GM21529 (cell line): Measurements from ENCODE around the gene PRKAG2.

ENCODE experiments used
- ATAC-seq: cut with Tn5 transposase; IDR thresholded peaks from one replicate; pipeline ENCODE4 v1.9.1; 2021; ENCODE audit not compliant: unreplicated experiment

Gene PRKAG2

DNA sequence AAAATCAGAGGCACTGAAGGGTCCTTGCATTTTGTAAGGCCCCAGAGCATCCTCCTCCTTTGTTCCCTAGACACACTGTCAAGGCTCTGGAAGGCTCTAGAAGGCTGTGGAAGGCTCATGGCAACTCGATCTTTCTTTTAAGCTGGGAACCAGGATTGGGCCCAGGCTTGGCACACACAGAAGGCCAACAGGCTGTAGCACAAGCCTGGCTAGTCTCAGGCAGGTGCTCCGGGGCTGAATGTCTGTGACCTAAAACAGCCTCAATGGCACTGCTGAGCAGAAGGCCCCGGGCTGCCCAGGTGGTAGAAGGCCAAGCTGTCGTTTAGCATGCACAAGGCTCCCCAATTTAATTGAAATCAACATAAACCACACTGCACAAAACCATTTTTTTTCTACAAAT is 55.7 kb downstream of the PRKAG2 start:
- no peak for ATAC-seq

DNA sequence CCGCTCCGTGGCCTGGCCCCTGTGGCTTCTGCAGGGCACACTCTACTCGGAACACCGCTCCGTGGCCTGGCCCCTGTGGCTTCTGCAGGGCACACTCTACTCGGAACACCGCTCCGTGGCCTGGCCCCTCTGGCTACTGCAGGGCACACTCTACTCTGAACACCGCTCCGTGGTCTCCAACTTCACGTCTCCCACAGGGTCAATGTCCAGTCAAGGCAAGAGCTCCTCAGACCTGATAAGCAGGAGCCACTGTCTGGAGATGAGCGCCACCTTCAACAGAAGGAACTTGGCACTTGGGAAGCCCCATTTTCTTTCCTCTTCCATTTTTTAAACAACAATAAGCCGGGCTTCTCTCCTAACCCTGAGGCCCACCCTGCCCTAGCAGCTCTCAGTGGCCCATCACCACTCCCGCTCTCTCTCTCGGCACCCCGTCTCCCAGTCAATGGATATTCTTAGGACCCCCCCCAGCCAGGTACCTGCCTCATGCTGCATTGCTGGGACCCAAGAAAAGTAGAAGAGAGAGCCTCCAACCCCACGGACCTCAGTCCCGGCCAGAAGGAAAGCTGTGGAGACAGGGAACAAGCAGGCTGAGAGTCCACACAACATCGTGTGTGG is 56.3 kb downstream of the PRKAG2 start:
- ATAC-seq, result no peak

DNA sequence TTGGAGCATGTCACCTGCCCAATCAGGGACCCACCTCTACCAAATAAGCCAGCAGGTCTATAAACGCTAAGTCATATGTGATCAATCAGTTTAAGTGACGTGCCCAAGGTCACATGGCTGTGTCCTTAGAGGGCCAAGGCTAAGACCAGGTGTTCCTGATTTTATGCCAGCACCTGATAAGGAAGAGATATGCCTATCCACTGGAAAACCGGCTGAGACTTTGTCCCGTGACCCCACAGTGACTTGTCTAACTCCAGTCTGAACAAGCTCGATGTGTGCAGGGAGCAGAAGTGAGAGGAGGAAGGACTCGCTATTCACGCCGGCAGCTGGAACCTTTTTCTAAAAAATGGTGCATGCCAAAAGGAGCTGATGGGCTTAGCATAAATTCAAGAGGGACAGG is 57.0 kb downstream of the PRKAG2 start:
- ATAC-seq, result no peak

DNA sequence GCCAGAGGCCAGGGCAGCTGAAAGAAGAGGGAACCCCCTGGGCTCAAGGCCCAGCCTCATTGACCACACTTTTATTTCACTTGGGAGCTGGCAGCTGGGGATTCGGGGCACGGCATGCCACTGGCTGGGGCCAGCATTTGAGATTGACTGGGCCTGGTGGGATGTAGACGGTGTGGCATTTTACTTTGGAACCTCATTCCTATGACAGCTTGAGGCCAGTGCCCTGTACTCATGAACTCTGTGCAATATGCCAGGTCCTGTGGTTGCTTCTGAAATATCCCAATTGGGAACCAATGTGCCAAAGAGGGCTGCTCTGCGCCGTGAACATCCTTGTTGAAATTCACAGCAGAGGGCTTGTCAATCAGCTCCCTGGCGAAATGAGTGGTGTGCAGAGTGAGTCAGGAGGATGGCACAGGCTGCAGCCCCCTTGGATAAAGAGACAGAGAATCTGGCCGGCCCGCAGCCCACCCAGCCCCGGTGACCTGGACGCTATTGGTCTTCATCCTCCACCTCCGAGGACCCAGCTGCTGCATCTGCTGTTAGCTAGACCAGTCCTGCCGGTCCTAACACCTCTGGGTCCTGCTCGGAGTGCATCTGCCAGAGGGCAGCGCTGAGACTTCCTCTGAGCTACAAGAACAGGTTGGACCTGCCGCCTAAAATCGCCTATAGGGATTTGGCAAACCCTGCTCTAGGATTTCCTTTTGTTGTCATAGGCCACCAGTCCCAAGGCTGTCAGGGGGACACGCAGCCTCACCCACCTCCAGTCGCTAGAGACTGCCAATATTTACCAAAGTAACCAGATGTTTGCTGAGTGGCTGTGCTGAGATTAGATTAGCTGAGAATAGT is 58.0 kb downstream of the PRKAG2 start:
- no peak for ATAC-seq

DNA sequence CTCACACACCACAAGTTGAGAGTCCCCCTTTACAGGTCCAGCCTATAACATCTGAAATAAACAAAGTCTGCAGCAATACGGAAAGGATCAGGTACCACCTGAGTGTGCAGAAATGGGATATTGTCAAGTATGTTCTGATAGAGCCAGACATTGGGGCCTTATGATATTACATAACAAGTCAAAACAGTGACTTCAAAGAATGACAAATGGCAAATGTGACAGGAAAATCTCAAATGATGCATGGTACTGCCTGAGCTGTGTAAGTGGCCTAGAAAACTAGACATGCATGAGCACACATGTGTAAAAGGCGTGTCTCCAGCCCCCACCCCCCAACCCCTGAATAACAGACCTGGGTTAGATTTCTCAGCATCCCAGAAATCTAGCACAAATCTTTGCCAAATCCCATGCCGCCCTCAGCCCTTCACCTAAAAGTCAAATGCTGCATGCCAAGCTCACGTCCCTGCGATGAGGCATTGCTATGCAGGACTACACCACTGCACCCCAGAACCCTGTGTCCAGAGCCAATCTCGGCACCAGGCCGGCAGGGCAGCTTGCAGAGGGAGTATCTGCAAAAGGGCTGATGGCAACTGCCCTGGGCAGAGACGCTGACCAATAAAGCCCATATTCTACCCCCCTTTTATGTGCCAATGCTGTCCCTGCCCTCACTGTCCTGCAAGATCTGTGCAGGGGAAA is 58.8 kb downstream of the PRKAG2 start:
- no peak for ATAC-seq

DNA sequence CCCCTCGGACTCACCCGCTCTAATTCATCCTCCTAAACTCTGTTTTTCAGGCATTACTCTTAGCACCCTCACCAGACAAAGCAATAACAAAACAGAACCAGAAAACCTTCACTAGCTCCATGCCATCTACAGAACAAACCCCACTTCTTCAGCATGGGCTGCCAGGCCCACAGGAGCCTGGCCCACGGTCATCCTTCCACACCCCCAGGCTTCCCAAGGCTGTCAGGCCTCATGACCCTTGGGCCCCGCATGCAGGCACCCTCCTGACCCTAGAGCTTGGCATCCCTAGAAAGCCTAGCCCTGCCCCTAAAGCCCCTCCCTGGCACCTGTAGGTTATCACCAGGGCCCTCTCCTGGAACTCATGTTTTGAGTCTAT is 59.6 kb downstream of the PRKAG2 start:
- no peak for ATAC-seq

DNA sequence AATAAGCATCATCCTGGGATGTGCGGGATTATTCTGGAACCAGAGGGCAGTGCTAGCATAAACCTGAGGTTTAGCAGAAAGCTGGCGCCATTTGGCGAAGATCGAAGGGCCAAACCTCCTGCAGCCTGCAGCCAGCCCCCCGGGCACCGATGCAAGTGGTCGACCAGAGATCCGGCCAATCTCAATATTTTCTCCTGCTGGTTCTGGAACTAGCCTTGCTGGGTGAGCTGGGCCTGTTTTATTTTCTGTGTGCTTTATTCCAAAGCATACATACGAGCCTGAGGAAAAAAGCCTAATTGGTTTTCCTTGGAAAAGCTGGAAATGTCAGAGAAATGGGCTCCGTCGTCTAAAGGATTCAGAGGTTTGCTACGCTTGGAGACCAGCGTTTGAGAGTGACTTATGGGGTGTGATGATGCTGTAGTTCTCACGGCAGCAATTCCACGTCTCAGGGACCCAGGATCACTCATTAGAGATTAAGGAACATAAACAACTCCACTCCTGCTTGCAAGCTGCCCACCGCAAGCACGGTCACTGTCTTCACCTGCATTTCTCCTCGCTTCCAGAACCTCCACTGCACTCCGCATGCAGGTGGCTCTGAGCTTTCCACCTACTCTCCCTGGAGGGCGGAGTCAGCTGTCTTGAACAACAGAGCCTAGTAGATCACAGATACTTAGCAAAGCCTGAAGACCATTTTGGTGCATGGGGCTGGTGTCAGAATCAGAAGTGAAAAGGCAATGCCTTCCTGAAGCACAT is 60.2 kb downstream of the PRKAG2 start:
- ATAC-seq, result no peak

DNA sequence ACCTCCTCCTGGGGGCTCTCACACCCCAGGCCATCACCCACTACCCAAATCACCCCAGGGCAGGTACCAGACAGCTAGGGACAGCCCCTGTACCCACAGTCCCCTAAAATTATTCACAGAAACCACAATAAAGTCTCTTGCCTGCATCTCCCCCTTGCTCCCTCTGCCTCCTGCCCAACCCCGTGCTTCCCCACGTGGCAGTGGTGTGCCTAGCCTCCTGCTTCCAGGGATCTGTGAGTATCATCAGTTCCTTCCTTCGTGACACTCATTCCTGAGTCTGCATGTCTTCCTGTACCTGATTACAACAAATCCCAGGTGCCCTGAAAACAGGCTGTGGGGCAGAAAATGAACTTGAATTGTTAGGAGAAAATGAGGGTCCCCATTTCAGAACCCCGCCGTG is 61.5 kb downstream of the PRKAG2 start:
- ATAC-seq, result no peak

DNA sequence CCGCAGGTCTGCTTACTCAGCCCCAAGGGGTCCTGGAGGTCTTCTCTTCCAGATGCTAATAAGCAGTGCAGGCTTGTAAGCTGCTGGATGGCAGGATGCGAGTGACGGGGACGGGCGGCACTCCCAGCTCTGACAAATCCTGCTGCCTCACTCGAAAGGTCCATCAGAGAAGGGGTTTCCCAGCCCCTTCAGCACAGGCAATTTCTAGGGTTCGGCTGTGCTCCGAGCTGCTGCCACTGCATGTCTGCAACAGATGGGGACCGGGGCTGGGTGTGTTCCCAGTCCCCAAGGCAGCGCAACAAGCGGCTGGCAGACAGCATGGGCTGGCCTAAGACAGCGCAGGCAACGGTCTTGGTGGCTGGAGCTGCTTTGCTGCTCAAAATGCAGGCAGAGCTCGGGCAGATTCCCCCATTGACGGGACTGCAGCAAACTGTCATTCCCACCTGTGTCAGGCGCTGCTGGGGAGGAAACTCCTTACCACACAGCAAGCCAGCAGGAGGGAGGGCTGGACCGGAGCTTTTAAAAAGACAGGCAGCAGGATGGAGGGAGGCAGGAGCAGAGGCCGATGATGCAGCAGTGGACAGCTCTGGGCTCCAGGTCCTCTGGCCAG is 62.4 kb downstream of the PRKAG2 start:
- ATAC-seq, result no peak

DNA sequence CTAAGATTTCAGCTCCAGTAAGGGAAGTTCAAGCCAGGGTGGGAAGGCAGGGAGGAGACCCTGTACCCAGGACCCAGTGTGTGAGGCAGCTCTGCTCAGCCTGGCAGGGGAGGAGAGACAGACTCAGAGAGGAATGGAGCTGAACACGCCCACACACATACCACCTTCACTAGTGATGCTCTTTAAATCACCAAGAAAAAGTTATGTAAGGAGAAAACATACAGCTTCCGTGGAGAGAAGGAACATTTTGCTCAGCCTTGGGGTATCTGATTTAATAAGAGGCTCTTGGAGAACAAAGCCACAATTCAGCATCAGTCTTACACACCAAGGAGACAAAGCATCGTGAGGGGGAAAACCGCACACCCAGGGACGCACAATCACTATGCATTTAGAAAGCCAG is 62.9 kb downstream of the PRKAG2 start:
- ATAC-seq, result no peak

DNA sequence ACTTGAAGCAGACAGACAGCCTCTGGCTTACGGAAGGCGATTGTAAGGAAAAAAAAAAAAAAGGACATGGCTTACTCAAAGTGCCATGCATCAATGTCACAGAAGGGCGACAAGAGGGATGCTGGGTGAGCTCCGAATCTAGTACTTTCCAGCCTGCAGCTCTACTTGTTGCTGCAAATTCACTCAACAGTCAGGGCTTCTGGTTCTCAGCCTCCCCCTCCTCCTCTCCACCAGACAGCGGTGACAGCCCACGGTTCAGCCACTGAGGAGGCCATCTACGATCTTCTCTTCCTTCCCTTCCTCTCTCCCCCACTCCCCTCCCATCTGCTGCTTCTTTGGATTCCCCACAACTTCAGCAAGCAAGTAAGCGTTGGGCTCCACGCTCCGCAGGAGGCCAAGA is 63.5 kb downstream of the PRKAG2 start:
- no peak for ATAC-seq

DNA sequence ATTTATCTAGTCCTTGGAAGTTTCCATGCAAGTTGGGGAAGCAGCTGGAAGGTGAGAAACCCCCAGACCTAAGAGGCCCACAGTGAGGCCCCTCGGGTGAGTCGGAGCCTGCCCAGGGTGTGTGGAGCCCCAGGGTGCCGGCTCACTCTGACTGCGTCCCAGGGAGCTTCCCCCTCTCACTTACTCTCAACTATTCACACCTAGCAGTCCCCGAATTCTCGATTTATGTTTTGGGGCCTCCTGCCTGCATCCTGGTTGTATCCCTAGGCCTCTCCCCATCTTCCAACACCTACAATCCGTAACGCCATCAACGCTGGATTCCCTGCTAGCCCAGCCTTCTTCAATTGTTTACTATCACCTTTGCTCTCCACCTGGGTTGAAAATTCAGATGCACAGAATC is 63.9 kb downstream of the PRKAG2 start:
- no peak for ATAC-seq

DNA sequence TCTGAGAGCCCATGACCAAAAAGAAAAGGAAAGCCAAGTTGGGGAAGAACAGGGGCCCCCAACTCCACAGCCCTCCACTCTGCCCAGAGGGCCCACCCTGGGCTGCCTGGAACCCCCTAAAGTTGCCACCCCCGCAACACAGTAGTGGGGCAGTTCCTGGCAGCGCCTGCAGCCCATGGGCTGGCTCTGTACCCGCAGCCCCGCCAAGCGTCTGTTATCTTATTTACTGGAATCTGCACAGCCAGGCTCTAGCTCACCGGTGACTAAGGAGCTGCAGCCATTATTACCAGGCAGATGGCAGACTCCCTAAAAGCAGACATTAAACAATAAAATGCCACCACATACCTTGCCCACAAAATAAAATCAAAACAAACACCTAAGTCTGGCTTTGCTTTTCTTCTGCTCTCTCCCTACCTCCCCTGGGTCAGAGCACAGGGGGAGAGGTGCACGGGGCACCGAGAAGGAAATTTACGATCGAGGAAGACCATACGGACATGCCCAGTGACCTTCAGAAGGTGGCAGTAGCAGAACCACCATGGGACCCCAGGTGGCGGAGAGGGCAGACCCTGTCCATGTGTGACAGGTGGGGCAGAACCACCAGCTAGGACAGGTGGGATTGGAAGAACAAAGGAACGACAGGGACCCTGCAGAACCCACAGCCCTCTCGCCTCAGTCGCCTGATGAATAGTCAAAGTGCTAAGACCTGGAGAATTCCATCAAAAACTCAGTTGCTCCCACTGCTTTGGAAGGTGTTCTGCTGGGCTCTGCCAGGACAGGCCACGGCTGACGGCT is 66.3 kb downstream of the PRKAG2 start:
- ATAC-seq, result no peak

DNA sequence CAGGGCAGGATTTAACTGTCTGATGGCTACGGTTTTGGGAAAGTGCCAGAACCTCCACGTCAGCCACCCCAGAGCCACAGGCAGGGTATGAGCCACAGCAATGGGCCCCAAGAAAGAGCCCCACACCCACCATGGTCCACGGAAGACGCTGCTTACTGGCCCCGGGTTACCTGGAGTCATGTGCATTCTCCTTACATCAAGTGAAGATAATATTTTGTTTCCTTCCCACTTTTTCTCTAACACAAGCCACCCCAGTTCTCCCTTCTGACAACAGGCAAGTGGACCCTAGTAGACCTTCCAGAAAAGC is 67.1 kb downstream of the PRKAG2 start:
- no peak for ATAC-seq

DNA sequence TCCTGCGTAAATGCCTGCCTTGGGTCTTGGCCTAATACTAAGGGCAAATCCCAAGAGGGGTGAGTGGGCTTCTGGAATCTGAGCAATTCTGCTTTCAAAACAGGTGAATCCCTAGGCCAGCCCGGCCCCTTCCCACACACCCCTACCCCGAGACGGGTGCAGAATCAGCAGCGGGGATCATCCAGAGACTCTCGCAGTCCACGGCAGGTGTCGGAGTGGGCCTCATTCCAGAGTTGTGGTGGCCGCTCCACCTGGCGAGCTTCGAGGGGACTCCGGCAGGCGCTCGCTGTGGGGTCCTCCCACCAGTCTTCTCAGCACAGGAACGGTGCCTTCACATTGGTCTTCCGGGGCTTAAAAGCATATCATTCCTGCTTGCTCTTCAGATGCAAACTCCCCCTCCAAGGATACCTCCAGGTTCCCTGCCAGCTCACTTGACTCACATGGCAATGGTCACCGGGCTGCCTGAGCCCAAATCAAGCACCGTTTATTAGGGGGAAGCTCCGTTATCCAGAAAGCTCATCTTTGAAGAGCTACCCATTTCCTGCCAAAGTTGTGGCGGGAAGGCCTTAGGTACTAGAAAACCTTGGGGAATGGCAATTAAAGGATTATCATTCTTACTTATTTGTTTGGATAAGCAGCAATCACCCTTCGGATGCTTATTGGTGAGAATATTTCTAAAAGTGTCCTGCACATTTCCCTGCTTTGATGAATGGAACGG is 67.6 kb downstream of the PRKAG2 start:
- no peak for ATAC-seq

DNA sequence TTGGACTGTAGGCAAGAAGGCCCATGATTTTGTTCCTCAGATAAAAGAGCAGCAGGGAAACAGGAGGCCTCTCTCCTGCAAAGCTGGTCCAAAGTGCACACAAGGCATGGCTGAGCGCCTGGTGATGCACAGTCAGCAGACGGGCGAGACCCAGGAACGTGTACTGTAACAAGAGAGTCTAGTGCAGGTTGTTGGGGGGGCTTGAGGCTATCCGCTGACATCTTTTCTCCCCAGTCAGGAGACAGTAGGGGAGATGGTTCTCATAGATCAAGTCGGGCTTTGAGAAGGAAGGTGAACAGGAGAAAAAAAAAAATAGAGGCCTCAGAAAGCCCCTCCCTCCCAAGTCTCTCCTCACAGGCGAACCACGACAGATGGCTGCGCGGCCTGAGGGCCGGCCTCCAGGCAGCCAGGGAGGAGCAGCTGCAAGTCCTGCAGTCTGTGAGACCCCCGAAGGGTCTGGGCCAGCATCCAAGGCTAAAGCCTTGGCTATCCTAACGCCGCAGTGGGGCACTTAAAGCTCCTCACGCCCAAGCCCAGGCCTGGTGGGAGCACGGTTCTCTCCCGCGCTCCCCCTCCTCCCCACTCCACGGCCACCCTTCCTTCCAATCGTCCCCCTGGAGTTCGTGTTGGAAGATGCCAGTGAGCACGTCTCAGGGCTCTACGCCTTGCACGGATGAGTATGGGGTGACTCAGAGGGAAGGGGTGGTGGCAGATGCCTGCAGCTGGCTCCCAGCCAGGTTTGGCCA is 68.3 kb downstream of the PRKAG2 start:
- no peak for ATAC-seq

DNA sequence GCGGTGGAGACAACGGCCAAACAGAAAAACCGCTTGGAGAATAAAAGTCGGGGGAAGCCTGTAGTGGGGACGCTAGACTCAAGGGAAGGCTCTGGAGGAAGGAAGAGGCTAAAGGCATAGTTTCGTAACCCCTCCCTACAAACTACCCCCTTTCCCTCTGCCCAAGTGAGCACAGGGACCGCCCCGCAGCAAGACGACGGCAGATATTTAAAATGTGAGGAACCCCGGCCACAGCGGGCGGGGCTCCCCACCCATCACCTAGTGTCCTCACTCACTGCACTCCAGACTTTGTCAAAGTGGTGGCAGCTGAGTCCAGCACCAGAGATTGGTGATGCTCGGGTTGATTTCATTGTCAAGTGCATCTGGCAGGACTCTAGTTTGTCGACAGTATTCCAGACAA is 69.1 kb downstream of the PRKAG2 start:
- ATAC-seq, result no peak

DNA sequence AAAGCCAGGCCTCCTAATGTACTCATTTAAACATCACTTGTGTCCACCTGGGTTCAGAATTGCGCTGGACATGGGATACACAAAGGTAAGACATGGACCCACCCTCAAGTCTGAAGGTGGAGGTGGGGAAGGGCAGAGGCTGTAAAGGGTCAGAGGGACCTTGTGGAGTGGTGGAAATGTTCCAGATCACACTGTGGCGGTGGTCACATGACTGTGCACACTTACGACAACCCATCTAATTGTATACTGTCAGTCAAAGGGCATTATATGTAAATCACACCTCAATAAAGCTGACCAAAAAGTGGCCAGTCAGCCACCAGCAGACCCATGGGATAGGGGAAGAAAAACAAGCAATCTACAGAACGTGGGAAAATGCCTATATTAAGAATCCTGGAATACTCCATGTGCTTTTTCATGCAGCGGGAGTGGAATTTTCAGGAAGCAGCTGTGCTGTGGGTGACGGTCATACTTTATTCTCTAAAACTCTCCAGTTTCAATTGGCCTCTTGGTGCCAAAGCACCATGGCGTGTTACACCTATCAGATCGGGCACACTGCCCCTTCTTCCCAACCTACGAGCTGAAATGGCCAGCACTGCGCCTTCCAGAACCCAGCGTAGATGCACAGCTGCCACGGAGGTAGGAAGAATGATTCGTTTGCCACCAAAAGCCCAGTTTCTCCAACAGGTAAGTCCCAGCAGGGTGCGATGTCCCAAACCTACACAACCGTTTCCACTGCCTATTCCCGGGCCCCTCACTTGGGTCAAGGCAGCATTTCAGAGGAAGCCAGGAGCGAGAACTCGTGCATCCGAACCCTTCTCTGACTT is 69.8 kb downstream of the PRKAG2 start:
- no peak for ATAC-seq
